Neural progenitor cell (in vitro differentiated cells): Measurements from ENCODE around the gene GJA4. TPM values are rescaled to one million over a fixed set of nuclear protein-coding genes. Genes with fewer than 3 reads are reported as not detected.

Source experiments
- DNase-seq: peaks from one replicate; pipeline ENCODE4 v3.0.0-alpha.2; 2016; ENCODE audit warnings: low spot score
- H2AFZ ChIP-seq: fragments of 200-600 bp; sonication (generic); replicated peaks from 2 replicates; pipeline ENCODE4 v1.6.1; 2016; ENCODE audit warnings: antibody characterized with exemption
- H3F3A ChIP-seq: fragments of 200-600 bp; sonication (generic); 2 replicates; pipeline ENCODE4 v1.6.1; 2016; ENCODE audit warnings: antibody characterized with exemption, low read depth
- H3K27ac ChIP-seq: fragments of 200-600 bp; sonication (generic); 2 replicates; pipeline ENCODE4 v1.5.1; 2016; ENCODE audit warnings: mild to moderate bottlenecking
- H3K27me3 ChIP-seq: fragments of 200-600 bp; sonication (generic); 2 replicates; pipeline ENCODE4 v1.6.1; 2016; ENCODE audit warnings: mild to moderate bottlenecking, moderate library complexity
- H3K36me3 ChIP-seq: fragments of 200-600 bp; sonication (generic); 2 replicates; pipeline ENCODE4 v1.5.1; 2016
- H3K4me1 ChIP-seq: fragments of 200-600 bp; sonication (generic); 2 replicates; pipeline ENCODE4 v1.6.1; 2016; ENCODE audit warnings: mixed run types
- H3K4me2 ChIP-seq: fragments of 200-600 bp; sonication (generic); 2 replicates; pipeline ENCODE4 v1.6.1; 2016
- H3K4me3 ChIP-seq: fragments of 200-600 bp; sonication (generic); 2 replicates; pipeline ENCODE4 v1.5.1; 2016
- H3K79me2 ChIP-seq: fragments of 200-600 bp; sonication (generic); 2 replicates; pipeline ENCODE4 v1.6.1; 2016; ENCODE audit warnings: low read depth
- H3K9ac ChIP-seq: fragments of 200-600 bp; sonication (generic); 2 replicates; pipeline ENCODE4 v1.6.1; 2016
- H3K9me3 ChIP-seq: fragments of 200-600 bp; sonication (generic); 2 replicates; pipeline ENCODE4 v1.5.1; 2016; ENCODE audit warnings: low read depth
- H4K20me1 ChIP-seq: fragments of 200-600 bp; sonication (generic); 2 replicates; pipeline ENCODE4 v1.6.1; 2016; ENCODE audit warnings: low read depth
- H3K27ac Mint-ChIP-seq: 3 replicates; pipeline ENCODE4 v1.8.0; 2021; ENCODE audit warnings: mixed read lengths
- H3K27me3 Mint-ChIP-seq: 2 replicates; pipeline ENCODE4 v1.8.0; 2022; ENCODE audit warnings: low read depth, mild to moderate bottlenecking, inconsistent platforms, moderate library complexity, mixed read lengths; ENCODE audit not compliant: insufficient read depth
- H3K36me3 Mint-ChIP-seq: 3 replicates; pipeline ENCODE4 v1.8.0; 2021; ENCODE audit warnings: mixed read lengths
- H3K4me1 Mint-ChIP-seq: 3 replicates; pipeline ENCODE4 v1.8.0; 2021; ENCODE audit warnings: mixed read lengths
- H3K4me3 Mint-ChIP-seq: 3 replicates; pipeline ENCODE4 v1.8.0; 2021; ENCODE audit warnings: mild to moderate bottlenecking, moderate library complexity, mixed read lengths
- H3K9me3 Mint-ChIP-seq: 3 replicates; pipeline ENCODE4 v1.8.0; 2020; ENCODE audit warnings: mixed read lengths
- CTCF ChIP-seq: fragments of 200-600 bp; sonication (generic); IDR thresholded peaks from 2 replicates; pipeline ENCODE4 v1.5.1; 2017; ENCODE audit warnings: antibody characterized with exemption, mild to moderate bottlenecking
- EZH2 ChIP-seq: fragments of 200-600 bp; sonication (generic); IDR thresholded peaks from 2 replicates; pipeline ENCODE4 v1.6.1; 2017; ENCODE audit warnings: antibody characterized with exemption, mild to moderate bottlenecking, moderate library complexity
- EZH2phosphoT487 ChIP-seq: fragments of 200-600 bp; sonication (generic); IDR thresholded peaks from 2 replicates; pipeline ENCODE4 v1.6.1; 2017; ENCODE audit warnings: antibody characterized with exemption
- total RNA-seq: library from RNA; depleted of rRNA; stranded (reverse); fragments of >200 nt; gene quantifications from 2 replicates; pipeline ENCODE4 v1.2.3, GENCODE V29; 2015; ENCODE audit warnings: low replicate concordance

Gene GJA4
- total RNA-seq, 1 donor from 2014 or later, result not detected

- no peak overlapping the region for H3K27ac Mint-ChIP-seq
- Histone ChIP-seq H2AFZ (no peak overlapping the region), H3K4me3 (no peak overlapping the region), H3K79me2 (no peaks in the 10 kb centered on the region), H3K4me1 (no peaks in the 10 kb centered on the region), H3K36me3 (no peaks in the 10 kb centered on the region), H3F3A (no peaks in the 10 kb centered on the region), H3K4me2 (no peak overlapping the region), H3K27ac (no peak overlapping the region), H3K9me3 (no peaks in the 10 kb centered on the region), H4K20me1 (peaks cover 9% of the 10 kb centered on the region), H3K27me3 (peaks cover 47% of the 10 kb centered on the region), H3K9ac (no peak overlapping the region)
- H3K27me3 Mint-ChIP-seq, result peaks cover 37% of the 10 kb centered on the region
- H3K4me3 Mint-ChIP-seq, result no peak overlapping the region
- no peak for DNase-seq
- H3K4me1 Mint-ChIP-seq, result peaks cover 9% of the 10 kb centered on the region
- peaks cover 3% of the 10 kb centered on the region for H3K9me3 Mint-ChIP-seq
- no peaks in the 10 kb centered on the region for H3K36me3 Mint-ChIP-seq
- TF ChIP-seq EZH2phosphoT487, result no peak
- no peak for TF ChIP-seq EZH2
- TF ChIP-seq CTCF, result no peak
Observed at GRCh38 chr1:34784751-34785221, 8.0 kb upstream of the GJA4 start.

- Mint-ChIP-seq H3K27ac (no peak overlapping the region), H3K4me3 (no peak overlapping the region), H3K27me3 (peaks cover 34% of the 10 kb centered on the region), H3K36me3 (no peaks in the 10 kb centered on the region), H3K9me3 (peaks cover 3% of the 10 kb centered on the region), H3K4me1 (peaks cover 9% of the 10 kb centered on the region)
- Histone ChIP-seq H3K27ac (no peak overlapping the region), H3F3A (no peaks in the 10 kb centered on the region), H3K9me3 (no peaks in the 10 kb centered on the region), H3K27me3 (peaks cover 42% of the 10 kb centered on the region), H3K4me3 (no peak overlapping the region), H3K4me2 (no peak overlapping the region), H3K36me3 (no peaks in the 10 kb centered on the region), H3K79me2 (no peaks in the 10 kb centered on the region), H4K20me1 (peaks cover 9% of the 10 kb centered on the region), H2AFZ (no peak overlapping the region), H3K9ac (no peak overlapping the region), H3K4me1 (no peaks in the 10 kb centered on the region)
- DNase-seq, result no peak
- no peak for TF ChIP-seq EZH2
- TF ChIP-seq CTCF, result no peak
- no peak for TF ChIP-seq EZH2phosphoT487
Observed at GRCh38 chr1:34785231-34785874, 7.4 kb upstream of the GJA4 start.

- peaks cover 9% of the 10 kb centered on the region for H3K4me1 Mint-ChIP-seq
- TF ChIP-seq CTCF, result no peak
- H4K20me1 ChIP-seq, result peaks cover 9% of the 10 kb centered on the region
- peaks cover 3% of the 10 kb centered on the region for H3K9me3 Mint-ChIP-seq
- no peaks in the 10 kb centered on the region for H3K36me3 Mint-ChIP-seq
- H2AFZ ChIP-seq, result no peak overlapping the region
- DNase-seq, result no peak
- H3K9ac ChIP-seq, result no peak overlapping the region
- H3K4me3 Mint-ChIP-seq, result no peak overlapping the region
- peaks cover 42% of the 10 kb centered on the region for H3K27me3 ChIP-seq
- peaks cover 29% of the 10 kb centered on the region for H3K27me3 Mint-ChIP-seq
- no peak overlapping the region for H3K4me3 ChIP-seq
- no peaks in the 10 kb centered on the region for H3K79me2 ChIP-seq
- H3K9me3 ChIP-seq, result no peaks in the 10 kb centered on the region
- H3K36me3 ChIP-seq, result no peaks in the 10 kb centered on the region
- H3F3A ChIP-seq, result no peaks in the 10 kb centered on the region
- H3K4me2 ChIP-seq, result no peak overlapping the region
- H3K4me1 ChIP-seq, result no peaks in the 10 kb centered on the region
- H3K27ac ChIP-seq, result no peak overlapping the region
- H3K27ac Mint-ChIP-seq, result no peak overlapping the region
Observed at GRCh38 chr1:34785875-34786470, 6.8 kb upstream of the GJA4 start.
